ENCODE data around the gene LBX1. TPM values are rescaled to one million over a fixed set of nuclear protein-coding genes. Genes with fewer than 3 reads are reported as not detected.

Gene LBX1
- total RNA-seq, 1 donor from 2014 or later = not detected

DNA sequence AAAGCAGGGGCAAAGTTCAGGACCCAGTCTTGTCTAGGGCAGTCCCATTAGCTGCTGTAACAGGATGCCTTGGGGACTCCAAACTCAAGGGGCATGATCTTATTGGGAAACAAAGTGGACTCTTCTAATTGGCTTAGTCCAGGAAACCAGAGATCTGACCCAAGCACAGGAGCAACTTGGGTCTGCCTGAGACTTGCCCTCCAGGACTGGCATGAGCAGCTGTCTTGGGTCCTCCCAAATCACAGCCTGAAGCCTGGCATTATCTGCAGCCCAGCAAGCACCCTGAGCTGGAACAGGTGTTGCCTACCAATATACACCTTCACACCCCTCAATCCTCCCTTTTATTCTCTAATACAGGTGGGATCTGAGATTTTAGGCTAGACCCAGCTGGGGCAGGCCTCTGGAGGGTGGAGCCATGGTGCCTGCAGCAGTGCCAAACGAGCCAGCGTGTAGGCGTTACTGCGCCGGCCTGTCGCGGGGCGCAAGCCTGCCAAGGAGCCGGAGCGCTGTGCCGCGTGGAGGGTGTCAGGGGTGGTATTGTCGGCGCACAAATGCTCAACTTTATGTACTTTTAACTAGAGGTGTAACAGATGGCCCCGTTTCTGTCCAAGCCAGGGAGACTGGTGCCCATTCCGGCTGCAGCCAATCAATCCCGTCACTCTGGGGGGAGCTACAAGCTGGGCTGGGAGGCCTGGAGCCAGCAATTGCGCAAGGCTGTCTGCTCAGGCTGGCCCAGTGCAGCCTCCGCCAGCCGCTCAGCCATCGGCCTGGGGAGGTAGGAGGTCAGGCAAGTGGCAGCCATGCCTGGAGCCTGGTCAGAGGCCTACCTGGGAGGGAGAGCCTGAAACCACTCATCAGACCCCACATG, 12.8 kb upstream of the LBX1 start:
- DNase-seq (ENCODE audit: low spot score) = no peak

DNA sequence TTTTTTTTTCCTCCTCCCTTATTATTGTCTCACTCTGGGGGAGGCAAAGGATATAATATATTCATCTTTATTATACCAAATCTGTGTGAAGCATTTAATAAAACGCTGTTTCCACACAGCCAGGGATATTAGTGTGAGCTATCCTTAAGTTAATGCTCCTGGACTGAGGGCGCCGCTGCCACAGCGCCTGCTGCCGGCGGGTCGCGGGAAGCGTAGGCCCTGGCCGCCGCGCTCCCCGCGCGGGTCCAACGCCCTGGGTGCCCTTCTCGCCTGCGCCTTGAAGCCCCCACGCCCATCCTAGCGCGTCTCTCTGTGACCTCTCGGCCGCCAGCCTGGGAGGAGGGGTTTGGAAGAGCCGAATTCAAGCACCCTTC, 9.5 kb upstream of the LBX1 start:
- DNase-seq (ENCODE audit: low spot score) = no peak

DNA sequence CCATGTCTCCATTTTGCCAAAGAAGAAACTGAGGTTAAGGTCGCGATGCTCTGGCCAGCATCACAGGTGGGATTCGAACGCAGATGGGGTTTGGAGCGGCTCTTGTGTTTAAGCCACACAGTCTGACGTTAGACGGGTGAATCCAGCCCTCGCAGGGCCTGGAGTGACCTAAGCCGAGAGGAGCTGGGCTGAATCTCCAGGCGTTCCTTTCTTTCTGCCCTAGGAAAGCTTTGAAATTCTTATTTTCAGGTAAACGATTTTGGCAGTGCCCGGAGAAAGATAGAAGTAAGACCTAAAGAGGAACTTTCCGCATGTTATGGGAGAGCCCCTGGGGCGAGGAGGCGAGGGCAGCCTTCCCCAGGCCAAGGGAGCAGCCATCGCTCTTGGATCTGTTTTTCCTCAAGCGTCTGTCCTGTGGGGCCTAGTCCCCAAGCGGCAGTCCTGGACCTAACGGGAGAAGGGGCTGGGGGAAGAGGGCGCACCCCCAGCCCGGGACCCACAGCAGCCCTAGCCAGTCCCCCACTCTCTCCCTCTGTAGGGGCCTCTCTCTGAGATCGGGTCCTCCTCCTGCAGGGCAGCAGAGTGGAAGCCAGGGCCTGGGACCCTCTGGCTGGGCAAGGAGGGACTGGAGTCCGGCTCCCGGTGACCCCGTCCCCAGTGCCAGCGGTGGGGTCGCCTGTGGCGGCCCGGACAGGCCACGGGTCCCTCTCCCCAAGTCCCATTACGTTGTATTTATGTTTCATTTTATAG, 8.9 kb upstream of the LBX1 start:
- no peak for DNase-seq (ENCODE audit: low spot score)

DNA sequence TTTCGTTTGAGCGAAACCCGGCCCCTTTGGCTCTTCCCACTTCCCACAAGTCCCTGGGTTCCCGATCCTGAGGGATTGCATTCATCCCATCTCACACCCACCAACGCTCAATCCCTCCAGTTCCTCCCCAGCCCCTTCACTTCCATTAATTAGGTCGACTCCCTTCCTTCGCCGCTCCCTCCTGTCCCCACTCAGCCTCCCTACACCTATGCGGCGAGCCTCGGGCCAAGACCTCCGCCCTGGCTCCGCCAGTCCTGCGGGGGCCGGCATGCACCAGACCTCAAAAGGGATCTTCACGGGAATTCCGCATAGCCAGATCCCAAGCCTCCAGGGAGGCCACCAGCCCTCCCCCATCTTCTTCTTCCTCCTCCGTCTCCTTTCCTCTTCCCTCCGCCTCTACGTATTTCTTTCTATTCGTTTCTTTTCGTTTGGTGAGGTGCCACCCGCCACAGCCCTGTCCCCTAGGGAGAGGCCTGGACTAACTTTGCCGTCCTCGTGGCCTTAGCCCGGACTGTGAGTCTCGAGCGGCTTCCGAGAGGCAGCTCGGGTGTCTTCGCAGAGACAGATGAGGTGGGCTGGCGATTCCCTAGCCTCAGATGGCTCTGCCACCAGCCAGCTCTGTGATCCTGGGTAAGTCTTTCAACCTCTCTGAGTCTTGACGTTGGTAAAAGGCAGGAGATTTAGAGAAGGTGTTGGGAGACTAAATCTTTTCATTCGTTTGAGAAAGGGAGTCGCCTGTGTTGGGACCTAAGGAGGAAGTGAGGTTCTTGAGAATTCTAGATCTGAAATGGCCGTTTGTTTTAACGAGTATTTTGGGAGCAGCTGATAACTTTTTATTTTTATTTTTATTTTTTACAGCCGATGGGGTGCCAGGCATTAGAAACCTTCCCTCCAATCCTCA, 8.1 kb upstream of the LBX1 start:
- DNase-seq (ENCODE audit: low spot score) = no peak

DNA sequence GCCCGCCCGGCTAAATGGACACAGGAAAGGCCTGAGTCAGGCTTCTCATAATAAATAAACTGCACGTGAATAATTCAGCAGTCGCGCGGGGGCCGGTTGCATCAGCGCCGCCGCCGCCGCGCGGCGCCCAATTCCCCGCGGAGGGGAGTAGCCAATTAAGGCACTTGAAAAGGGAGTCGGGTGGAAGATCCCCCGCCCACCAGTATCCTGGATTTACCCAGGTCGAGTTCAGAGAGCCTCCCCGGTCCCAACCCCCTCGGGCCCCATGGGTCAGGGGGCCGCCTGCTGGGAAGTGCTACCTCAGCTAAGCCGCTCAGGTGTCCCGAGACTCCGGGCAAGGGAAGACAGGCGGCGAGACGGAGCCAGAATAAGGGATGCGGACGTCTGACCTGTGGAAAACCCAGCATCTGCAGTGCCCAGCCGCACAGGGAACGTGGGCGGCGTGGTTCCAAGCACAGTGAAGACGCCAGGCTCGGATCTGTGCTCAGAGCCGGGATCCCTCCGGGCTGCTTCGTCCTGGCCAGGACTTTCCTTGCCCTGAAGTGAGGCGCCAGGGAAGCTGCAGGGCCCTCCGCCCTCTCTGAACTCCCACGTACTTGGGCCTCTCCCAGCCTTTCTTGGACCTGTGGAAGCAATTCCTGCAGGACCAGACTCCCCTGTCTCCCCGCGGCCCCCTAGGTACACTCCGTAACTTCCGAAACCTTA, 7.3 kb upstream of the LBX1 start:
- no peak for DNase-seq (ENCODE audit: low spot score)

DNA sequence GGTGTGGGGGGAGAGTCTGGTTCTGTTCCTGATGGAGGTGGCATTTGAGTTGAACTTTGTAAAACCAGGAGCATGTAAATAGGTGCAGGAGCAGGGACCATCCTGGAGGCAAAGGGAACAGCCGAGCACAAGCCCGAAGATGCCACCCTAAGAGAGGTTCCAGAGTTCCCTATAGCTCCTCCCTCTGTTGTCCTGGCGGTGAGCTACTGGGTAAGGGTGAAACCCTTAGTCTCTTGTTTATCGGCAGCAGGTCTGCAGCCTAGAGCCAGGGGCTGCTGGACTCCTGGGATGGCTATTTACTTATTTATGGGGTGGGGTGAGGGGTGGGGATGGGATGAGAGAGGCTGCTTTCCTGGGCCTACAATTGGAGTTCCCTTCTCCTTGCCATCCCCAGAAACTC, 6.5 kb upstream of the LBX1 start:
- no peak for DNase-seq (ENCODE audit: low spot score)

DNA sequence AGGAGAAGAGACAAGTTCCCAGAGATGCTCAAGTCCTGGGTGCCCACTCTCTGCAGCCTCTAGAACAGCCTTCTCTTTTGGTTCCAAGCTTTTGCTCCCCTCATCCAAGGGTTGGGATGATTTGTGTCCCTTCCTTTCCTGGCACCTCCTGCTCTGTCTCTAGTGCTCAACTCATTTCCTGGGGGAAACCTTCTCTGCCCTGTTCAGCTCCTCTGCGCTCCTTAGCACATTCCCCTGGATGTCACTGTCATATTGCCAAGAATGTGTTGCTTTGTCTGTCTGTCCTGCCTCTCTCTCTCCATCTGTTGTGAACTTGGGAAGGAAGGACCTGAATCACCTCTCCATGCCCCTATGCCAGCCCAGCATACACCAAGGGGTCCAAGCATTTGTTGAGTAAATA, 5.1 kb upstream of the LBX1 start:
- DNase-seq (ENCODE audit: low spot score) = no peak

DNA sequence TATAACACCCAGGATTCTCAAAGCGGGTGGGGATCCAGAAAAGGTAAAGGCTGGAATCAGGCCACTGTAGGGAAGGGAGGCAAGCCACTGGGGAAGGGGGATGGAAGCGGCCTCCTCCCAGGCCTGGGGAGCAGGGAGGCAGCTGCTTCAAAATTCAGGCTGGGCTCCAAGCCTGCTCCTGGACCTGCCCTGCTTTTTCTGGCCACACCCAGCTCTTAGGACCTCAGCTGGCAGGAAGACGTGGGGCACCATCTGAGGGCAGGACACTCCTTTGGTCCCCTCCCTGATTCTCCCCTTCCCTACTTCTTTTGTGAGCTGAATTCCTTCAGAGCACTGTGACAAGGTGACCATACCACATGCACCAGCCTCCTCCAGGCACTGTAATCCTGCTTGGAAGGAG, 4.6 kb upstream of the LBX1 start:
- no peak for DNase-seq (ENCODE audit: low spot score)

DNA sequence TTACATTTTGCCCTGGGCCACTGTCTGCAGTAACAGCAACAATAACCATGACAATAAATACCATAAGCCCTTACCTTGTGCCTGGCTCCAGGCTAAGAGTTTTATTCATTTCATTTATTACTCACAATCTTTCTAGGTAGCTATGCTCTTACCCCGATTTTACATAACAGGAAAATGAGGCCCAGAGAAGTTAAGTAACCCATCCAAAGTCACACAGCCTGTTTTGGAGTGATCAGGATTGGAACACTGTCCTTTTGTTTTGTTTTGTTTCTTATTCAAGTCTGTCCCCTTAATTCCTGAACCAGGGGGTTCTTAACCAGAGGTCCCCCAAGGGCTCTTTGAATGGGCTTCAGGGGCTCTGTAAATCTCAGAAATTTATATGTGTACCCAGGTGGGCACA, 4.2 kb upstream of the LBX1 start:
- DNase-seq (ENCODE audit: low spot score) = no peak

DNA sequence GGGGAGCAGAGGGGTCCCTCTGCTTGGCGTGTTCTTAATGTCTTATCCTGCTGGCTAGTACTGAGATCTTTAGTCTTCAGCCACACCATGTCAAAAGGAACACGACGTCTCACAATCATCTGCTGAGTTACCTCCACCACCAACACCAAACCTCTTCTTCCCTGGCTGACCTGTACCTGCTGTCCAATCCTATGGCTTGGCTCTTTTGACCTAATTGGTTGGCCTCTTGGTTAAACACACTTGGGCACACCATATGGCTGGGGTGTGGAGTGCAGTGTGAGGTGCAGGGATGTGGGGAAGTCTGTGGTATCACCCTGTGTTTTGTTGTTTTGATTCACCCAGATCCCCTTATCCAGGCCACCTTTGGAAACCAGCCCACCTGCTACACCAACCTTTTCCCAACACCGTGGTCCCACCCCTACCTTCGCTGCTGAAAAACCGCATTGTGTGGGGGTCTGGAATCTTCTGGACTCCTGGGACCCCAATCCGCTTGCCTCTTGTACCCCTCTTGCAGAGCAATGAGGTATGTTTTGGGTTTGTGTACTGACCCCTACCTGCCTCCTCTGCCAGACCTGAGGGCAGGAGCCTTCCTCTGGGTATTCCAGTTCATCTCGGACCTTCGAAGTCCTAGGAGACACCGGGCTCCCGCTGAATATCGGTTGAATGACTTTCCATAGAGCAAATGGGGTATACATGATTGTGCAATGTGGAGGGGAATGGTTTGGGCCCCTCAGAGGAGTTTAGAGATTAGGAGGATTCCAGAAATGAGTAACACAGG, 2.8 kb upstream of the LBX1 start:
- DNase-seq (ENCODE audit: low spot score) = no peak

DNA sequence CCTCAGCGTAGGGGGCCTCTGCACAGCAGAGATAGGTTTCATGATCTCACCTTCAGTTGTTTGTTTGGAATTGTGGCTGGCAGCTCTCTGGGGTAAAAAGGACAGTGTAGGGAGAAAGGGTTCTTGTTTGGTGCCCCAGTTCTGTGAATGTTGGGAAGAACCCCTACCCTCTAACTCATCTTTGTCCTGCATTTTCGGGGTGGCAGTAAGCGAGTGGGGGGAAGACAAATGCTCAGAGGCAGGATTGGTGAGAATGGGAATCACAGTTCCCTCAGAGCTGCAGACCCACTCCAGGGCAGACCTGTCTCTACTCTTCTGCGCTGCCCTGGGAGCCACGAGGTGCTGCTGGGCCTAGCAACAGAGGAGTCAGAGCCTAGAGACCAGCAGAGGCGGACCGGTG, 1.8 kb upstream of the LBX1 start:
- no peak for DNase-seq (ENCODE audit: low spot score)

DNA sequence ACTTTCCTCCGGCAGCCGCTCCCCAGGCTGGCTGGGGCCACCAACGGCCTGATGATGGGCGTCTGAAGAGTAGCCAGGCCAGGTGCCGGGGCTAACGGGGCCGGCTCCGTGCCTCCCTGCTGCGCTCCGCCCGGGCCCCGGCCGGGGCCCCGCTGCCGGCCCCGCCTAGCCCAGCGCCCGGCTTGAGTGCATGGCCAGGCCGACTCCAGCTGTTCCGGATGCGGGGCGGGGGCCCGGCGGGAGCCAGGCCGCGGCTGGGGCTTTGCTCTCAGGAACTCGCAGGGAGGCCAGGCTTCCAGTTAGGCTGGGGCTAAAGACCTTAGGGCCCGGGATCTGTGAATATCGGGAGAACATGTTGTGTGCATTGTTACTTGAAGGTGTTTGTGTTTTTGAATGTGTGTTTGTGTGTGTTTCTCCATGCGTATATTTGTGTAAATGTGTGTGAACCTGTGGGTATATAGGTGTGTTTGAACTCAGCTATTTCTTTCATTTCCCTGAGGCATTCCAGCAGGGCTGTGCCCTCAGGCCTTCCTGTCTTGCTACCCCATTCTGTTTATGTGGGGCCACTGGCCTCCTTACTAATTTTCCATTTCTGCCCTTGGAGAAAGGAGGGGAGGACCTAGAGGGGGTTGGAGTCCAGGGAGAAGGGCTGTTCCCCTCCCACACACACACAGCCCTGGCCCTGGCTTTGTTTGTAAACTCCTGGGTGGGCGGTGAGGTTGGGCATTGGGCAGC, 1.1 kb upstream of the LBX1 start:
- no peak for DNase-seq (ENCODE audit: low spot score)

DNA sequence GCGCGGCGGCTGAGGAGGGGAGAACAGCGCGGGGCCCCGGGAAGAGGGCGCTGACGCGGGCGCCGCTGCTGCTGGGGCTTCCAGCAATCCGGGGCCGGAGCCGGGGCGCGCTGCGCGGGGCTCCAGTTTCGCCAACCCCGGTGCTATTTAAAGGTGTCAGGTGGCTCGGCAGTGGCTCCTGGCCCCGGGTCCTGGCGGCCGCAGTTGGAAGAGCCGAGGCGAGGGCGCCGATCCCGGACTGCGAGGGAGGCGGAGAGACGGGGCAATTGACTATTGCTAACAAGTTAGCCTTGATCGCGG, 347 bp downstream of the LBX1 start:
- no peak for DNase-seq (ENCODE audit: low spot score)

DNA sequence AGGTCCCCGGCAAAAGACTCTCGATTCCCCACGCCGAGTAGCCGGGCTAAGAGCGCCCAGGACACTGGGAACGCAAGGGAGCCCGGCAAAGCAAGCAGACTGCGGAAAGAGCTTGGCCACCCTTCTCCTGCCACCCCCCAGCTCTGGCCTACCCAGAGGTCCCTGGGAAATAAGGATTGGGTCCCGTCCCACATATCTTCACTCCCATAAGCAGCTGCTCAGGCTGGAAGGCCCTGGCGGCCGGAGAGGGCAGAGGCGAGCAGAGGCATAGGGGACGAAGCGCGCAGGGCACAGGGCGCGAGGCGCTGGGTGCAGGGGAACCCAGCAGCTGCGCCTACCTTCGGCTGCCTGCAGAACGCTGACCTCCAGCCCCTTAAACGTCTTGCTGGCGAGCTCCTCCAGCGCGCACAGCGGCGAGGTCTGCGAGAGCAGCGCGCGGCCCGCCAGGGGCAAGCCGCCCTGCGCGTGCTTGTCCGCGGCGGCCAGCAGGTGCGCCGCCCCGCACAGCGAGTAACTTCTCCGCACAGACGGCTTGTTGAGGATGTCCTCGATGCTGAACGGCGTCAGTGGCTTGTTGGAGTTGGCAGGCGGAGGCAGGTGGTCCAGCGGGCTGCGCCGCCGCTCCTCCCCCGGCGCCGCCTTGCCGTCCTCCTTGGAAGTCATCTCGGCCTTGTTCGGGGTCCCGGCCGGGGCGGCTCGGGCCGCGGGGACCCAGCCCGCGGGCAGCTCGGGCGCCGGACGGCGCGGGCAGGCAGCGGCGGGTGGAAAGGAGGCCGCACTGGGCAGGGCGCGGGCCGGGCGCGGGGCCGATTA, 904 bp downstream of the LBX1 start:
- no peak for DNase-seq (ENCODE audit: low spot score)

DNA sequence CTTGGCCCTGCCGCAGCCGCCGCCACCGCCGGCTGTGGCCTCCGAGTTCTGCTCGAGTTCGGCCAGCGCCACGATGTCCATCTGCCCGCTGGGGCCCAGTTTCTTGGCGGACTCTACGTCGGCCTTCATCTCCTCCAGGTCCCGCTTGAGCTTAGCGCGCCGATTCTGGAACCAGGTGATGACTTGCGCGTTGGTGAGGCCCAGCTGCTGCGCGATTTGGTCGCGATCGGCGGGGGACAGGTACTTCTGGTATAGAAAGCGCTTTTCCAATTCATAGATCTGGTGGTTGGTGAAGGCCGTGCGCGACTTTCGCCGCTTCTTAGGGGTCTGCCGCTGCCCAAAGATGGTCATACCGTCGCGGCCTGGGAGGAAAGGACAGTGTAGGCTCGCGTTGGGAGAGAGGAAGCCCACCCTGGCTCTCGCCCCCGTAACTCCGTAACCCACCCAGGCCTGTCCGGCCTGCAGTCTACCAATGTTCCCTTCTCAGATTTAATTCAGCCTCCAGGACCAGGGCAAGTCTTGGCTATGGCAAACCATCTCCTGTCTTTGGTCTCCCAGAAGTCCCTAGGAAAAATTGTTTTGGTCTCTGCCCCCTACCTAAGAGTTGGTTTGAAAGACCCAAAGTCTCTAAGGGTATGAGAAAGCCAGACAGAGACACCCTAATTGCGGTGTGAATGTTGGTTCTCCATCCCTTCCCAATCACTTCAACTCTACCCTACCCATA, 1.7 kb downstream of the LBX1 start:
- no peak for DNase-seq (ENCODE audit: low spot score)

DNA sequence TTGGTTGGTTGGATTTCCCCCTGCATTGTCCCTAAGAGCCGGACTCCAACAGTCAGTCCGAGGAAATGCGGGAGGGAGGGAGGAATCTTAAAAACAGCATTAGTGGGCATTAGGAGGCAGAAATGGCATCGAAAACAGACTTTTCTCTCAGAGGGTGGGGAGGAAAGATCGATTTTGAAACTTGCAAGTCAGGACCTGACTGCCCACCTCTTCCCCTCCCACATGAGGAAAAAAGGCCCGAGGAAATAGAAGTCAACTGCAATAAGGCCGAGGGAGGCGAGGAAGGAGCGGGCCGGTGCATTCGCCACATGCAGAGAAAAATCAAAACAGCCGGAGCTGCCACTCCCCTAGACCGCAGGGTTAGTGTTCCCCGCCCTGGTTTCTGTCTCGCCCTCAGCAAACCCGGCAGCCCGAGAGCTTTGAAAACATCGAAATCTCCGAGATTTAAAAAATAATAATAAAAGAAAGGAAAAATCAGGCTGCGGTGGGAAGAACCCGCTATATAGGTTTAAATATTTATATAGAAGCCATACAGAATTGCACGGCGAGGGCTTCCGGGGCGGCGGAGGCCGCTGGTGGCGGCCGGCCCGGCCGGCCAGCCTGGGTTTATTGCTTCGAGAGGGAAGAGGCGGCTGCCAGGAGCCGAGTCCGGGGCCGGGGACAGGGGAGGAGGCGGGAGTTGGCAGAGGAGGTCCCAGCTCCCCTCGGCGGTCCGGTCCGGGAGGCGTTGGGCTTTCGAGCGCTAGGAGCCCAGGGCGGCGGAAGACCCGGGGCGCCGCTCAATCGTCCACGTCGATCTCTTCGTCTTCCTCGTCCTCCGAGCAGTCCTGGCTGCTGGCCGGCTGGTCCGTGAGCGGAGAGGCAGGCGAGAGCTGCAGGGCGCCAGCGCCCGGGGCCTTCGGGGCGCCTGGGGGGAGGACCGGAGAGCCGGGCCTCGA, 2.5 kb downstream of the LBX1 start:
- no peak for DNase-seq (ENCODE audit: low spot score)

DNA sequence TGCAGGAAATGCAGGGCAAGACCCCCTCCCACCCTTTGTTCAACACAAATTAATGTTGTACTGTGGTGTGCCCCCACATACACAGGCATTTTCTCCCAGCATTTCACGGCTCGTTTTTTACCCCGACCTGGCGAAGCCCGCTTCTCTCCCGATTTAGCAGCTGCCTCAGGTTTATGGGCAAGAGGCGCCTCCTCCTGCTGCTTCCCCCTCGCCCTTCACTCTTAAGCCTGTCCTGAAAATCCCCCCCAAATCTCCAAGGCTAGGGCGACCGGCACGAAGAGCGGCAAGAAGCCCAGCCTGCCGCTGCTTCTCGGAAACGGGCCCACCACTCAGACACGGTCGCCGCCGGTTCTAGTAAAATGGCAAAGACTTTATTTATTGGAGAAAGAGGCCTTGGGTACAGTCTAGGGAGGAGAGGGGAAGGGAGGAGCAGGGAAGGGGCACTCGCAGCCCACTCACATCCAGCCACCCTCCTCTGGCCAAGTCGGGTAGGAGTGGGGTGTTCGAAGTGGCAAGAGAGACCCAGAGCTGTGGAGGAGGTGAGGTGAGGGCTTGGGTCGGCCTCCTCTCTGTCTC, 3.3 kb downstream of the LBX1 start:
- no peak for DNase-seq (ENCODE audit: low spot score)

Data from mucosa of gallbladder (tissue), 1 donor.